ENCODE results near the gene SHB.

- TF ChIP-seq CTCF (IDR thresholded peaks at IDR 0.05) (no peak), POLR2A (IDR thresholded peaks at IDR 0.05) (no peak)
Observed at GRCh38 chr9:38033941-38034340, 35.1 kb downstream of the SHB start.

Measured in lower leg skin (tissue), 3 donors.